ENCODE results near the gene STPG1.

GRCh38 chr1:24414775-24415333, 1.3 kb upstream of the STPG1 start:
- TF ChIP-seq POLR2A (IDR thresholded peaks at IDR 0.05), result no peak
- no peak for TF ChIP-seq CTCF (IDR thresholded peaks at IDR 0.05)
